ENCODE measurements around the gene LHFPL6.

GRCh38 chr13:39586958-39587605 is 15.9 kb downstream of the LHFPL6 start:
- TF ChIP-seq POLR2AphosphoS5 (IDR thresholded peaks at IDR 0.05) (no peak), CTCF (IDR thresholded peaks at IDR 0.05 in 8 of 11, conservative IDR thresholded peaks at IDR 0.05 in 3 of 11) (no peak), POLR2A (IDR thresholded peaks at IDR 0.05) (no peak)
